Muscle of leg (tissue), 11 donors: Measurements from ENCODE around the gene CCR2. TPM values are rescaled to one million over a fixed set of nuclear protein-coding genes. Genes with fewer than 3 reads are reported as not detected.
"Not testable (repeated sequence)": the region's sequence is repeated elsewhere in the genome, so short reads cannot be mapped to it uniquely, and the experiment has no call there.

Experiments
- DNase-seq: peaks from one replicate; pipeline ENCODE4 v3.0.0; 2013
- H3K27ac ChIP-seq: one replicate; pipeline ENCODE4 v1.5.1; 2013; ENCODE audit warnings: mild to moderate bottlenecking, low read length, control low read depth
- H3K27me3 ChIP-seq: one replicate; pipeline ENCODE4 v1.6.1; 2013; ENCODE audit warnings: low read length; ENCODE audit not compliant: control insufficient read depth, insufficient read depth
- H3K36me3 ChIP-seq: one replicate; pipeline ENCODE4 v1.6.1; 2013; ENCODE audit warnings: low read length; ENCODE audit not compliant: control insufficient read depth, insufficient read depth
- H3K4me1 ChIP-seq: one replicate; pipeline ENCODE4 v1.6.1; 2013; ENCODE audit warnings: low read length; ENCODE audit not compliant: control insufficient read depth, insufficient read depth
- H3K4me3 ChIP-seq: one replicate; pipeline ENCODE4 v1.5.1; 2013; ENCODE audit warnings: low read length, control low read depth
- H3K9me3 ChIP-seq: replicated peaks from 2 replicates; pipeline ENCODE4 v1.6.1; 2013; ENCODE audit warnings: low read depth, low read length; ENCODE audit not compliant: control insufficient read depth
- WGBS: methylation state at CpG from one replicate; pipeline ENCODE4 v1.1.5; 2013; ENCODE audit warnings: missing lambda C conversion rate; ENCODE audit not compliant: insufficient coverage; 5-methylcytosine and 5-hydroxymethylcytosine counted together
- polyA plus RNA-seq, 8 donors: library from polyadenylated mRNA; unstranded; fragments of 120-200 nt; gene quantifications; one replicate each; pipeline versions ENCODE4 v1.2.1 to v1.2.3, GENCODE V29; 2013; ENCODE audit warnings: inconsistent platforms in 1 of 8, low replicate concordance in 1 of 8; ENCODE audit not compliant: insufficient read length in 8 of 8, insufficient read depth in 1 of 8
- total RNA-seq: library from RNA; stranded (reverse); fragments of 120-200 nt; gene quantifications from one replicate; pipeline ENCODE4 v1.2.4, GENCODE V29; 2013

Gene CCR2
- total and polyA plus RNA-seq, 9 donors = 0.35 to 1.7 (median 0.76) TPM

GRCh38 chr3:46330676-46331075 lies 23.2 kb upstream of the CCR2 start:
- not testable (repeated sequence) for H3K27me3 ChIP-seq, H3K9me3 ChIP-seq, H3K4me1 ChIP-seq, H3K4me3 ChIP-seq, H3K27ac ChIP-seq, H3K36me3 ChIP-seq, DNase-seq
- WGBS = 81% methylated on average over 3 of the region's 3 CpGs

GRCh38 chr3:46334741-46335478 lies 19.0 kb upstream of the CCR2 start:
- Histone ChIP-seq H3K27me3 (no peaks in the 10 kb centered on the region), H3K27ac (no peak overlapping the region), H3K4me3 (no peak overlapping the region), H3K36me3 (no peaks in the 10 kb centered on the region), H3K9me3 (no peaks in the 10 kb centered on the region), H3K4me1 (no peaks in the 10 kb centered on the region)
- DNase-seq = no peak
- no CpG with 5 or more reads among the region's 4 CpGs for WGBS

DNA sequence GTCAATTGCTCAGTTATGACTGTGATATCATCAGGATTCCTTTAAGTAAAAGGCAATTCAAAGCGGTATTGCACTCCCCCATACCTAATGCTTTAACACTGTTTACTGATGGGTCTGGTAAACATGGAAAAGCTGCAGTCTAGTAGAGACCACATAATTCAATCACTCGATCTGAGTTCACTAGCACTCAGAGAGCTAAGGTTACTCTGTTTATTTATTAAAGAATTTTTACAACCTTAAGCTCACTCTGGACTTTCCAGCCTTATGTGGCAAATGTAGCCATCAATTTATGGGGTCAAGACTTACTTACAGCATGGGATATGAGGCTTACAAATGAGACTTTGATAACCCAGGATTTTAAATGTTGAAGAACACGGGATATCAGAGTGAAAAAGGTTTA lies 18.4 kb upstream of the CCR2 start:
- H3K27me3 ChIP-seq = no peaks in the 10 kb centered on the region
- H3K27ac ChIP-seq = no peak overlapping the region
- H3K36me3 ChIP-seq = no peaks in the 10 kb centered on the region
- WGBS = no CpG with 5 or more reads among the region's 3 CpGs
- no peaks in the 10 kb centered on the region for H3K9me3 ChIP-seq
- DNase-seq = no peak
- H3K4me3 ChIP-seq = no peak overlapping the region
- H3K4me1 ChIP-seq = no peaks in the 10 kb centered on the region

DNA sequence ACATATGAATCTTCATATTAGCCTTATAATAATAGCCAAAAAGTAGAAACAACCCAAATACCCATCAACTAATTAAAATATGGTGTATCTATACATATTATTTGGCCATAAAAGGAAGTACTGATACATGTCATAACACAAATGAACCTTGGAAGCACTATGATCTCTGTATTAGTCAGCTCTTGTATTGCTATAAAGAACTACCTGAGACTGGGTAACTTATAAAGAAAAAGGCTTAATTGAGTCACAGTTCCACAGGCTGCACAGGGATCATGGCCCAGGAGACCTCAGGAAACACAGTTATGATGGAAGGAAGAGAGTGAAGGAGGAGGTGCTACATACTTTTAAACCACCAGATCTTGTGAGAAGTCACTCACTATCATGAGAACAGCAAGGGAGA lies 16.0 kb upstream of the CCR2 start:
- no peak for DNase-seq
- H3K4me3 ChIP-seq = no peak overlapping the region
- no peaks in the 10 kb centered on the region for H3K4me1 ChIP-seq
- H3K27ac ChIP-seq = no peak overlapping the region
- H3K27me3 ChIP-seq = no peaks in the 10 kb centered on the region
- no peaks in the 10 kb centered on the region for H3K36me3 ChIP-seq
- H3K9me3 ChIP-seq = no peaks in the 10 kb centered on the region

DNA sequence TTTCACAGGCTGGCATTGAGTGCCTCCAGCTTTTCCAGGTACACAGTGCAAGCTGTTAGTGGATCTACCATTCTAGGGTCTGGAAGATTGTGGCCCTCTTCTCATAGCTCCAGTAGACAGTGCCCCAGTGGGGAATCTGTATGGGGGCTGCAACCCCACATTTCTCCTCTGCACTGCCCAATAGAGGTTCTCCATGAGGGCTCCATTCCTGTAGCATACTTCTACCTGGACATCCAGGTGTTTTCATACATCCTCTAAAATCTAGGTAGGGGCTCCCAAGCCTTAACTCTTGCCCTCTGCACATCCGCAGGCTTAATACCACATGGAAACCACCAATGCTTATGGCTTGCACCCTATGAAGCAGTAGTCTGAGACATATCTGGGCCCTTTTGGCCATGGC lies 15.1 kb upstream of the CCR2 start:
- H3K27ac ChIP-seq = no peak overlapping the region
- H3K4me3 ChIP-seq = no peak overlapping the region

GRCh38 chr3:46344476-46344875 lies 9.4 kb upstream of the CCR2 start:
- no peak for DNase-seq
- H3K4me3 ChIP-seq = no peak overlapping the region
- 75% methylated on average over 1 of the region's 4 CpGs for WGBS
- H3K9me3 ChIP-seq = no peaks in the 10 kb centered on the region
- H3K4me1 ChIP-seq = no peaks in the 10 kb centered on the region
- H3K27me3 ChIP-seq = no peaks in the 10 kb centered on the region
- H3K27ac ChIP-seq = no peak overlapping the region
- H3K36me3 ChIP-seq = no peaks in the 10 kb centered on the region

More for the DNA sequence above, 15.1 kb upstream of the CCR2 start:
- WGBS = no CpG with 5 or more reads among the region's 1 CpG
- no peaks in the 10 kb centered on the region for H3K4me1 ChIP-seq
- no peak for DNase-seq
- H3K36me3 ChIP-seq = no peaks in the 10 kb centered on the region
- no peaks in the 10 kb centered on the region for H3K27me3 ChIP-seq
- H3K9me3 ChIP-seq = no peaks in the 10 kb centered on the region

- no peak overlapping the region for H3K27ac ChIP-seq
- 100% methylated on average over 1 of the region's 3 CpGs for WGBS
- no peak for DNase-seq
Measured at GRCh38 chr3:46348823-46349482, 5.0 kb upstream of the CCR2 start.

DNA sequence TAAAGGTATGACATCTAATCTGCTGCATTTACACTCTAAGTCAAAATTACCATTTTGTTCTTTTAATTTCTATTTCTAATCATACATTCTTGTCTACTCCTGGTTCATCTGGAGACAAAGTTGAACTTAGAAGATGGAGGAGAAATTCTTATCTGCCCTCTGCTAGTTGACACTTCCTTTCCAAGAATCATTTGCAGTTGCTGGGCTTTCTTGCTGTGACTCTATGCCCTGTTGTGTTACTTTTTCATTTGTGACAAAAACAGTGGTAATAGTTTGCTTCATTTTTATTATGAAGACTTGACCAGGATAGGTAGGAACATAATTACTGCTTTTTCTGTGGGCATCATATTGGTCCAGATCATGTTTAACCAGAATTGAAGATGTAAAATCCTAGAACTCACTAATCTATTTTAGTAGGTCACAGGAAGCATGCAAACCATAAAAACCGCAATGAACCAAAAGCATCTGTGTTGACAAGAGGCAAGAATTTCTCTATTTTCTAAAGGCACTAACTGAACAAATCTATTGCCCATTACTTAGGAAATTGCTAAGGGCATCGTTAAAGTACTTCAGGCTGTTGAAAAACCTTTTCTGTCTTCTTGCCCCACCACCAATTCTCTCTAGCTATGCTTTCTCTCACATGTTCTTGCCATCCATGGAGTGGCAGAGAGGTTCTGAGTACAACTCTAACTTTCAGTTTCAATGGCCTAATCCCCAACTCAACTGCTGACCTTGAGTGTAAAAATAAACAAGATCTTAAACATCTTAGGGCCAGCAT lies 4.2 kb upstream of the CCR2 start:
- no peak for DNase-seq
- Histone ChIP-seq H3K9me3 (no peaks in the 10 kb centered on the region), H3K4me3 (no peak overlapping the region), H3K36me3 (no peaks in the 10 kb centered on the region), H3K27me3 (peaks cover 7% of the 10 kb centered on the region), H3K27ac (no peak overlapping the region), H3K4me1 (no peaks in the 10 kb centered on the region)
- 100% methylated on average over 1 of the region's 2 CpGs for WGBS

More at GRCh38 chr3:46348823-46349482, 5.0 kb upstream of the CCR2 start:
- peaks cover 3% of the 10 kb centered on the region for H3K27me3 ChIP-seq
- no peaks in the 10 kb centered on the region for H3K36me3 ChIP-seq
- H3K4me1 ChIP-seq = no peaks in the 10 kb centered on the region
- H3K4me3 ChIP-seq = no peak overlapping the region
- H3K9me3 ChIP-seq = no peaks in the 10 kb centered on the region

GRCh38 chr3:46350262-46350565 lies 3.7 kb upstream of the CCR2 start:
- H3K27me3 ChIP-seq = peaks cover 7% of the 10 kb centered on the region
- no peak overlapping the region for H3K4me3 ChIP-seq
- no CpG with 5 or more reads among the region's 1 CpG for WGBS
- no peak overlapping the region for H3K27ac ChIP-seq
- DNase-seq = no peak
- H3K9me3 ChIP-seq = no peaks in the 10 kb centered on the region
- H3K36me3 ChIP-seq = no peaks in the 10 kb centered on the region
- no peaks in the 10 kb centered on the region for H3K4me1 ChIP-seq

DNA sequence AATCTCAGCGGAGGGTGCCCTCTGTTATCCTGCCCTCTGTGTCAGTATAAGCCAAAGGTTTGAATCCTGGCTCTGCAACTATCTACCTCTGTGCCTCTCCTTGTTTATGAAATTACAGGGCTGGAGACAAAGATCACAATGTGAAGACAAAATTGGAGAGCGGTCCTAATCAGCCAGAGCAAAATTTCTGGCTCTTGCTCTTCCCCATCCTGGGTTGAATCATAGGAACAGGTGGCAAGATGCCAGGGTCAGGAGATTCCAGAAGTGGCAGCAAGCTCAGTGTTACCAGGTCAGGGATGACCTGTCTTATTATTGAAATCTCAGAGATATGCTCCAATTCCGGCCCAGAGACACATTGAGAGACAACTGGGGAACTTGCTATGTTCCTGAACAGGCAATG lies 2.3 kb upstream of the CCR2 start:
- no peaks in the 10 kb centered on the region for H3K9me3 ChIP-seq
- no peak overlapping the region for H3K4me3 ChIP-seq
- H3K27me3 ChIP-seq = peaks cover 7% of the 10 kb centered on the region
- no peaks in the 10 kb centered on the region for H3K36me3 ChIP-seq
- H3K4me1 ChIP-seq = no peaks in the 10 kb centered on the region
- 74% methylated on average over 2 of the region's 3 CpGs for WGBS
- no peak overlapping the region for H3K27ac ChIP-seq
- DNase-seq = no peak
